Trophoblast cell (in vitro differentiated cells and primary cell): ENCODE measurements around the gene CGREF1.

Source experiments
- DNase-seq, 2 donors: peaks; one replicate each; pipeline ENCODE4 v3.0.0-alpha.2; 2016
- H2AFZ ChIP-seq: 2 replicates; pipeline ENCODE4 v1.6.1; 2013; ENCODE audit warnings: low read length, moderate library complexity, mild to moderate bottlenecking; ENCODE audit not compliant: insufficient read depth, poor library complexity
- H2AK5ac ChIP-seq: 2 replicates; pipeline ENCODE4 v1.6.1; 2013; ENCODE audit warnings: mild to moderate bottlenecking, low read length
- H2BK120ac ChIP-seq: 2 replicates; pipeline ENCODE4 v1.6.1; 2013; ENCODE audit warnings: low read length, mild to moderate bottlenecking, moderate library complexity; ENCODE audit not compliant: insufficient read depth, poor library complexity
- H2BK12ac ChIP-seq: 2 replicates; pipeline ENCODE4 v1.6.1; 2013; ENCODE audit warnings: mild to moderate bottlenecking, low read length, moderate library complexity
- H2BK5ac ChIP-seq: 2 replicates; pipeline ENCODE4 v1.6.1; 2013; ENCODE audit warnings: low read length, low read depth, moderate library complexity, mild to moderate bottlenecking; ENCODE audit not compliant: poor library complexity
- H3K14ac ChIP-seq: 2 replicates; pipeline ENCODE4 v1.6.1; 2013; ENCODE audit warnings: mild to moderate bottlenecking, low read length
- H3K18ac ChIP-seq: 2 replicates; pipeline ENCODE4 v1.6.1; 2013; ENCODE audit warnings: mild to moderate bottlenecking, low read length
- H3K23ac ChIP-seq: 2 replicates; pipeline ENCODE4 v1.6.1; 2013; ENCODE audit warnings: low read length
- H3K27ac ChIP-seq: 2 replicates; pipeline ENCODE4 v1.5.1; 2013; ENCODE audit warnings: low read depth, mild to moderate bottlenecking, inconsistent platforms, low read length, moderate library complexity
- H3K27me3 ChIP-seq: 2 replicates; pipeline ENCODE4 v1.6.1; 2013; ENCODE audit warnings: inconsistent platforms, mild to moderate bottlenecking, low read length, moderate library complexity; ENCODE audit not compliant: insufficient read depth
- H3K36me3 ChIP-seq, 2 experiments: 1 replicate in 1 of 2; 2 replicates in 1 of 2; pipeline ENCODE4 v1.6.1; 2013; ENCODE audit warnings: low read length in 2 of 2, mild to moderate bottlenecking in 2 of 2, moderate library complexity in 1 of 2; ENCODE audit not compliant: insufficient read depth in 2 of 2, control insufficient read depth in 1 of 2
- H3K4ac ChIP-seq: 2 replicates; pipeline ENCODE4 v1.6.1; 2013; ENCODE audit warnings: low read depth, mild to moderate bottlenecking, low read length, moderate library complexity
- H3K4me1 ChIP-seq, 2 experiments: 1 replicate in 1 of 2; 2 replicates in 1 of 2; pipeline ENCODE4 v1.6.1; 2013; ENCODE audit warnings: low read length in 2 of 2, mild to moderate bottlenecking in 2 of 2, moderate library complexity in 1 of 2; ENCODE audit not compliant: insufficient read depth in 2 of 2, control insufficient read depth in 1 of 2
- H3K4me2 ChIP-seq: 2 replicates; pipeline ENCODE4 v1.6.1; 2013; ENCODE audit warnings: inconsistent platforms, mild to moderate bottlenecking, low read length, moderate library complexity
- H3K4me3 ChIP-seq: 2 replicates; pipeline ENCODE4 v1.5.1; 2013; ENCODE audit warnings: mild to moderate bottlenecking, low read depth, low read length, inconsistent platforms
- H3K79me1 ChIP-seq: one replicate; pipeline ENCODE4 v1.6.1; 2013; ENCODE audit warnings: low read length
- H3K79me2 ChIP-seq: 2 replicates; pipeline ENCODE4 v1.6.1; 2013; ENCODE audit warnings: low read length, mild to moderate bottlenecking; ENCODE audit not compliant: control insufficient read depth, insufficient read depth, poor library complexity
- H3K9ac ChIP-seq: 2 replicates; pipeline ENCODE4 v1.6.1; 2013; ENCODE audit warnings: mild to moderate bottlenecking, low read length
- H3K9me3 ChIP-seq: 2 replicates; pipeline ENCODE4 v1.6.1; 2013; ENCODE audit warnings: low read depth, mild to moderate bottlenecking, control low read depth, inconsistent platforms, low read length; ENCODE audit not compliant: insufficient read depth
- H4K12ac ChIP-seq: 2 replicates; pipeline ENCODE4 v1.6.1; 2013; ENCODE audit warnings: low read depth, mild to moderate bottlenecking, low read length, moderate library complexity
- H4K8ac ChIP-seq: 2 replicates; pipeline ENCODE4 v1.6.1; 2013; ENCODE audit warnings: low read depth, mild to moderate bottlenecking, low read length, moderate library complexity
- H4K91ac ChIP-seq: one replicate; pipeline ENCODE4 v1.6.1; 2013; ENCODE audit warnings: low read depth, mild to moderate bottlenecking, low read length, moderate library complexity
- WGBS: extraction: QIAGEN DNeasy Blood & Tissue Kit; methylation state at CpG from one replicate; pipeline ENCODE4 v1.1.7; 2013; ENCODE audit warnings: missing lambda C conversion rate; ENCODE audit not compliant: insufficient read length, insufficient coverage; ENCODE audit errors: extremely low coverage; 5-methylcytosine and 5-hydroxymethylcytosine counted together

The CGREF1 gene

GRCh38 chr2:27143285-27143684 lies 24.4 kb upstream of the CGREF1 start:
- Histone ChIP-seq H3K4me3 (no peak overlapping the region), H4K91ac (no peak overlapping the region), H3K4ac (no peak overlapping the region), H3K9me3 (no peaks in the 10 kb centered on the region), H2AK5ac (no peak overlapping the region), H3K27ac (no peak overlapping the region), H2AFZ (no peak overlapping the region), H2BK5ac (no peak overlapping the region), H3K23ac (no peak overlapping the region), H3K36me3 (no peaks in the 10 kb centered on the region), H4K12ac (no peak overlapping the region), H4K8ac (no peak overlapping the region), H3K4me2 (no peak overlapping the region), H3K14ac (no peak overlapping the region), H3K9ac (no peak overlapping the region), H3K18ac (no peak overlapping the region), H3K79me1 (no peaks in the 10 kb centered on the region), H3K79me2 (no peaks in the 10 kb centered on the region), H3K27me3 (no peaks in the 10 kb centered on the region), H2BK120ac (no peak overlapping the region), H3K4me1 (no peaks in the 10 kb centered on the region), H2BK12ac (no peak overlapping the region)
- peak in 1 of 2 donors; percentile 11 for DNase-seq
- no CpG with 5 or more reads among the region's 1 CpG for WGBS

- no peak within 1 kb of the TSS for H2BK120ac ChIP-seq
- no peak within 1 kb of the TSS for H3K4me2 ChIP-seq
- H3K4me3 ChIP-seq = no peak within 1 kb of the TSS
- H3K27me3 ChIP-seq = no peaks in the 10 kb centered on the region
- no peak for DNase-seq
- H3K79me2 ChIP-seq = peaks cover 2% of the 10 kb centered on the region
- no peak within 1 kb of the TSS for H2AFZ ChIP-seq
- peaks cover 1% of the 10 kb centered on the region for H3K79me1 ChIP-seq
- H3K27ac ChIP-seq = no peak within 1 kb of the TSS
- peaks cover 0 to 5% of the 10 kb centered on the region in 2 experiments for H3K4me1 ChIP-seq
- no peaks in the 10 kb centered on the region for H3K9me3 ChIP-seq
- no peak within 1 kb of the TSS for H3K4ac ChIP-seq
- H4K91ac ChIP-seq = no peak within 1 kb of the TSS
- WGBS = no CpG with 5 or more reads among the region's 4 CpGs
- H4K8ac ChIP-seq = no peak within 1 kb of the TSS
- no peak within 1 kb of the TSS for H2BK5ac ChIP-seq
- no peak within 1 kb of the TSS for H3K9ac ChIP-seq
- H4K12ac ChIP-seq = no peak within 1 kb of the TSS
- H3K14ac ChIP-seq = no peak within 1 kb of the TSS
- no peaks in the 10 kb centered on the region for H3K36me3 ChIP-seq
- no peak within 1 kb of the TSS for H2AK5ac ChIP-seq
- H3K18ac ChIP-seq = no peak within 1 kb of the TSS
- H2BK12ac ChIP-seq = no peak within 1 kb of the TSS
- H3K23ac ChIP-seq = no peak within 1 kb of the TSS
Observed at GRCh38 chr2:27139310-27139709, 20.4 kb upstream of the CGREF1 start, which contains the start of gene PRR30. PRR30 (minus strand) TSS chr2:27139410; CDS start chr2:27138329, 1,081 bp downstream.

DNA sequence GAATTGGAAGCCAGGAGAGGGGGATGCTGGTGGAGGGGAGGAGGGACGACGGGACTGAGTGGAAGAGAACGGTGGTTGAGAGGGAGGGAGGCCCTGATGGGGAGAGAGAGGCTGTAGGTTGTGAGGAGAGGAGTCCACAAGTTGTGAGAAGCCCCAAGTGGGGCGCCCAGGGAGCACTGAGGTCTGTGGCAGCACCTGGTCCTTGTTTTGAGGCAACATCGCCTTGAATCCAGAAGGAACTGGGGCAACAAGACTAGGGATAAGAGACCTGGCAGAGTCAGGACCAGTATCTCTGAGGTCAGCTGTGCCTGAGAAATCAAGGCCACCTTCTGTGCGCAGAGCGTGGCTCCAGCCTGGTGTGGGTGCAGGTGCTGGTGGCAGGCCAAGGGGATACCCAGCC lies 19.2 kb upstream of the CGREF1 start:
- Histone ChIP-seq H3K9ac (no peak overlapping the region), H2BK5ac (no peak overlapping the region), H2AFZ (no peak overlapping the region), H3K9me3 (no peaks in the 10 kb centered on the region), H3K27me3 (no peaks in the 10 kb centered on the region), H4K12ac (no peak overlapping the region), H3K79me1 (peaks cover 6% of the 10 kb centered on the region), H2BK120ac (no peak overlapping the region), H3K4me3 (no peak overlapping the region), H2BK12ac (no peak overlapping the region), H4K91ac (no peak overlapping the region), H3K27ac (no peak overlapping the region), H3K79me2 (peaks cover 10% of the 10 kb centered on the region), H3K4me1 (peaks cover 5 to 8% of the 10 kb centered on the region in 2 experiments), H3K18ac (no peak overlapping the region), H2AK5ac (no peak overlapping the region), H4K8ac (no peak overlapping the region), H3K14ac (no peak overlapping the region), H3K23ac (no peak overlapping the region), H3K36me3 (peaks cover under 1 to 3% of the 10 kb centered on the region in 2 experiments), H3K4me2 (no peak overlapping the region), H3K4ac (no peak overlapping the region)
- no peak for DNase-seq
- no CpG with 5 or more reads among the region's 7 CpGs for WGBS

- H4K12ac ChIP-seq = no peak overlapping the region
- no peak for DNase-seq
- no peak overlapping the region for H2BK120ac ChIP-seq
- H2BK12ac ChIP-seq = no peak overlapping the region
- no peaks in the 10 kb centered on the region for H3K27me3 ChIP-seq
- H3K9me3 ChIP-seq = no peaks in the 10 kb centered on the region
- H3K79me1 ChIP-seq = peaks cover 6% of the 10 kb centered on the region
- H2AK5ac ChIP-seq = no peak overlapping the region
- H3K36me3 ChIP-seq = peaks cover 7 to 10% of the 10 kb centered on the region in 2 experiments
- H3K4me3 ChIP-seq = no peak overlapping the region
- no peak overlapping the region for H3K14ac ChIP-seq
- no CpG with 5 or more reads among the region's 21 CpGs for WGBS
- no peak overlapping the region for H3K23ac ChIP-seq
- H3K9ac ChIP-seq = no peak overlapping the region
- no peak overlapping the region for H3K4me2 ChIP-seq
- H4K91ac ChIP-seq = no peak overlapping the region
- H3K79me2 ChIP-seq = peaks cover 10% of the 10 kb centered on the region
- H2BK5ac ChIP-seq = no peak overlapping the region
- H3K4me1 ChIP-seq = peaks cover 7 to 8% of the 10 kb centered on the region in 2 experiments
- H3K27ac ChIP-seq = no peak overlapping the region
- H2AFZ ChIP-seq = no peak overlapping the region
- H3K4ac ChIP-seq = no peak overlapping the region
- H4K8ac ChIP-seq = no peak overlapping the region
- H3K18ac ChIP-seq = no peak overlapping the region
Observed at GRCh38 chr2:27137322-27137935, 18.5 kb upstream of the CGREF1 start.
